ENCODE measurements around the gene FAM9C. TPM values are rescaled to one million over a fixed set of nuclear protein-coding genes. Genes with fewer than 3 reads are reported as not detected.

FAM9C gene
- total RNA-seq, 1 donor from 2014 or later = 0.05 TPM

- Mint-ChIP-seq H3K9me3 (no peaks in the 10 kb centered on the region), H3K27ac (peak overlapping the region; percentile 100), H3K4me3 (peak overlapping the region; percentile 86), H3K27me3 (ENCODE audit: insufficient read depth) (no peaks in the 10 kb centered on the region), H3K4me1 (ENCODE audit: low read depth) (peaks cover 62% of the 10 kb centered on the region), H3K36me3 (ENCODE audit: low read depth) (peaks cover 1% of the 10 kb centered on the region)
- no peak for DNase-seq (ENCODE audit: low spot score)
- intact Hi-C loops (cut with micrococcal nuclease) = loop anchor here (1.0 to 10.0 kb wide), 4 partner anchors 7 to 1019 kb away; partner anchors contain the start of gene GEMIN8
Observed at GRCh38 chrX:13005661-13006473, 38.6 kb downstream of the FAM9C start.

- H3K4me3 Mint-ChIP-seq = no peak overlapping the region
- no peak for DNase-seq (ENCODE audit: low spot score)
- peaks cover 1% of the 10 kb centered on the region for H3K36me3 Mint-ChIP-seq (ENCODE audit: low read depth)
- intact Hi-C loops (cut with micrococcal nuclease) = loop anchor here (10.0 kb wide), 1 partner anchor 1023 kb away; the partner anchor contains the start of gene GEMIN8
- H3K27ac Mint-ChIP-seq = peak overlapping the region; percentile 35
- H3K9me3 Mint-ChIP-seq = no peaks in the 10 kb centered on the region
- no peaks in the 10 kb centered on the region for H3K27me3 Mint-ChIP-seq (ENCODE audit: insufficient read depth)
- peaks cover 69% of the 10 kb centered on the region for H3K4me1 Mint-ChIP-seq (ENCODE audit: low read depth)
Observed at GRCh38 chrX:13001961-13002671, 42.3 kb downstream of the FAM9C start.

- intact Hi-C loops (cut with micrococcal nuclease) = loop anchor here (10.0 kb wide), 1 partner anchor 1024 kb away; the partner anchor contains the start of gene GEMIN8
- Mint-ChIP-seq H3K27me3 (ENCODE audit: insufficient read depth) (no peaks in the 10 kb centered on the region), H3K9me3 (no peaks in the 10 kb centered on the region), H3K27ac (peak overlapping the region; percentile 98), H3K4me1 (ENCODE audit: low read depth) (peaks cover 73% of the 10 kb centered on the region), H3K4me3 (no peak overlapping the region), H3K36me3 (ENCODE audit: low read depth) (peaks cover 1% of the 10 kb centered on the region)
- DNase-seq (ENCODE audit: low spot score) = no peak
Observed at GRCh38 chrX:13001097-13001496, 43.3 kb downstream of the FAM9C start.

- no peaks in the 10 kb centered on the region for H3K36me3 Mint-ChIP-seq (ENCODE audit: low read depth)
- intact Hi-C loops (cut with micrococcal nuclease) = loop anchor here (10.0 kb wide), 1 partner anchor 1024 kb away; the partner anchor contains the start of gene GEMIN8
- no peaks in the 10 kb centered on the region for H3K9me3 Mint-ChIP-seq
- H3K4me1 Mint-ChIP-seq (ENCODE audit: low read depth) = peaks cover 69% of the 10 kb centered on the region
- peak overlapping the region; percentile 98 for H3K27ac Mint-ChIP-seq
- peak overlapping the region; percentile 63 for H3K4me3 Mint-ChIP-seq
- no peaks in the 10 kb centered on the region for H3K27me3 Mint-ChIP-seq (ENCODE audit: insufficient read depth)
- DNase-seq (ENCODE audit: low spot score) = no peak
Observed at GRCh38 chrX:13000301-13000811, 44.1 kb downstream of the FAM9C start.

- intact Hi-C loops (cut with micrococcal nuclease) = loop anchor here (1.0 to 5.0 kb wide), 8 partner anchors 13 to 488 kb away; no protein-coding TSS in a partner anchor
- Mint-ChIP-seq H3K27ac (peak overlapping the region; percentile 98), H3K36me3 (ENCODE audit: low read depth) (no peaks in the 10 kb centered on the region), H3K9me3 (no peaks in the 10 kb centered on the region), H3K27me3 (ENCODE audit: insufficient read depth) (no peaks in the 10 kb centered on the region), H3K4me1 (ENCODE audit: low read depth) (peaks cover 59% of the 10 kb centered on the region), H3K4me3 (peak overlapping the region; percentile 63)
- peak; percentile 51 for DNase-seq (ENCODE audit: low spot score)
Observed at GRCh38 chrX:12999422-12999821, 45.0 kb downstream of the FAM9C start.

- H3K36me3 Mint-ChIP-seq (ENCODE audit: low read depth) = no peaks in the 10 kb centered on the region
- intact Hi-C loops (cut with micrococcal nuclease) = loop anchor here (2.0 to 5.0 kb wide), 3 partner anchors 15 to 489 kb away; no protein-coding TSS in a partner anchor
- peak overlapping the region; percentile 89 for H3K27ac Mint-ChIP-seq
- DNase-seq (ENCODE audit: low spot score) = no peak
- H3K4me1 Mint-ChIP-seq (ENCODE audit: low read depth) = peaks cover 59% of the 10 kb centered on the region
- no peaks in the 10 kb centered on the region for H3K27me3 Mint-ChIP-seq (ENCODE audit: insufficient read depth)
- H3K4me3 Mint-ChIP-seq = peak overlapping the region; percentile 37
- H3K9me3 Mint-ChIP-seq = no peaks in the 10 kb centered on the region
Observed at GRCh38 chrX:12997906-12998687, 46.3 kb downstream of the FAM9C start.

- H3K36me3 Mint-ChIP-seq (ENCODE audit: low read depth) = no peaks in the 10 kb centered on the region
- H3K4me3 Mint-ChIP-seq = peak overlapping the region; percentile 11
- intact Hi-C loops (cut with micrococcal nuclease) = loop anchor here (5.0 kb wide), 1 partner anchor 490 kb away; no protein-coding TSS in a partner anchor
- H3K4me1 Mint-ChIP-seq (ENCODE audit: low read depth) = peaks cover 52% of the 10 kb centered on the region
- peak overlapping the region; percentile 89 for H3K27ac Mint-ChIP-seq
- DNase-seq (ENCODE audit: low spot score) = no peak
- no peaks in the 10 kb centered on the region for H3K27me3 Mint-ChIP-seq (ENCODE audit: insufficient read depth)
- no peaks in the 10 kb centered on the region for H3K9me3 Mint-ChIP-seq
Observed at GRCh38 chrX:12996934-12997435, 47.4 kb downstream of the FAM9C start.

- intact Hi-C loops (cut with micrococcal nuclease) = no loop called here
- DNase-seq (ENCODE audit: low spot score) = no peak
- Mint-ChIP-seq H3K4me1 (ENCODE audit: low read depth) (peaks cover 35% of the 10 kb centered on the region), H3K36me3 (ENCODE audit: low read depth) (no peaks in the 10 kb centered on the region), H3K4me3 (no peak overlapping the region), H3K27me3 (ENCODE audit: insufficient read depth) (no peaks in the 10 kb centered on the region), H3K9me3 (peaks cover 5% of the 10 kb centered on the region), H3K27ac (no peak overlapping the region)
Observed at GRCh38 chrX:12994321-12994720, 50.1 kb downstream of the FAM9C start.

GRCh38 chrX:12993826-12994225 lies 50.6 kb downstream of the FAM9C start:
- Mint-ChIP-seq H3K27ac (no peak overlapping the region), H3K4me1 (ENCODE audit: low read depth) (peaks cover 35% of the 10 kb centered on the region), H3K36me3 (ENCODE audit: low read depth) (no peaks in the 10 kb centered on the region), H3K9me3 (peaks cover 5% of the 10 kb centered on the region), H3K27me3 (ENCODE audit: insufficient read depth) (no peaks in the 10 kb centered on the region), H3K4me3 (no peak overlapping the region)
- DNase-seq (ENCODE audit: low spot score) = no peak
- intact Hi-C loops (cut with micrococcal nuclease) = no loop called here

GRCh38 chrX:12992544-12993118 lies 51.8 kb downstream of the FAM9C start:
- Mint-ChIP-seq H3K36me3 (ENCODE audit: low read depth) (no peaks in the 10 kb centered on the region), H3K27me3 (ENCODE audit: insufficient read depth) (no peaks in the 10 kb centered on the region), H3K9me3 (peaks cover 5% of the 10 kb centered on the region), H3K27ac (no peak overlapping the region), H3K4me1 (ENCODE audit: low read depth) (peaks cover 30% of the 10 kb centered on the region), H3K4me3 (no peak overlapping the region)
- DNase-seq (ENCODE audit: low spot score) = no peak
- intact Hi-C loops (cut with micrococcal nuclease) = no loop called here

- Mint-ChIP-seq H3K9me3 (peaks cover 5% of the 10 kb centered on the region), H3K27ac (no peak overlapping the region), H3K27me3 (ENCODE audit: insufficient read depth) (no peaks in the 10 kb centered on the region), H3K4me1 (ENCODE audit: low read depth) (peaks cover 27% of the 10 kb centered on the region), H3K36me3 (ENCODE audit: low read depth) (no peaks in the 10 kb centered on the region), H3K4me3 (no peak overlapping the region)
- DNase-seq (ENCODE audit: low spot score) = no peak
- intact Hi-C loops (cut with micrococcal nuclease) = no loop called here
Observed at GRCh38 chrX:12991575-12991974, 52.8 kb downstream of the FAM9C start.

- Mint-ChIP-seq H3K9me3 (peaks cover 9% of the 10 kb centered on the region), H3K4me1 (ENCODE audit: low read depth) (peaks cover 40% of the 10 kb centered on the region), H3K27me3 (ENCODE audit: insufficient read depth) (no peaks in the 10 kb centered on the region), H3K4me3 (no peak overlapping the region), H3K27ac (no peak overlapping the region), H3K36me3 (ENCODE audit: low read depth) (peaks cover 3% of the 10 kb centered on the region)
- intact Hi-C loops (cut with micrococcal nuclease) = no loop called here
- no peak for DNase-seq (ENCODE audit: low spot score)
Observed at GRCh38 chrX:12989461-12989860, 55.0 kb downstream of the FAM9C start.

All from activated T-helper 1 cell treated with anti-CD3 and anti-CD28 coated beads, Interleukin-12 subunit alpha, Interleukin-12 subunit beta, Interleukin-2, Interleukin-4 antibody, amounts not matched to agents 30 ng/mL and 10 ng/mL and 1 ng/mL, durations not matched to agents 14 hours and 24 hours and 36 hours (primary cell).